Activated naive CD8-positive, alpha-beta T cell treated with anti-CD3 and anti-CD28 coated beads, Interleukin-2, amount 10 ng/mL, durations not matched to agents 7 days and 5 days (primary cell): Measurements from ENCODE around the gene ATP5MK. TPM values are rescaled to one million over a fixed set of nuclear protein-coding genes. Genes with fewer than 3 reads are reported as not detected.

Source experiments
- ATAC-seq: fragments of 150-1000 bp; cut with Tn5 transposase; one replicate; pipeline ENCODE4 v1.10.0; 2021; ENCODE audit warnings: low read depth, moderate library complexity
- POLR2A ChIA-PET: fragments of 350-600 bp; sonication (Branson Sonifier 250); formaldehyde crosslinking; loops from one replicate; lab custom pipeline; 2021; ENCODE audit warnings: antibody characterized with exemption; lab: Charles Lee
- DNase-seq: peaks from one replicate; pipeline ENCODE4 v3.0.0; 2021
- H3K27ac Mint-ChIP-seq: one replicate; pipeline ENCODE4 v1.8.0; 2022; ENCODE audit warnings: mild to moderate bottlenecking, mixed read lengths
- H3K27me3 Mint-ChIP-seq: one replicate; pipeline ENCODE4 v1.8.0; 2022; ENCODE audit warnings: mild to moderate bottlenecking, moderate library complexity, mixed read lengths
- H3K36me3 Mint-ChIP-seq: one replicate; pipeline ENCODE4 v1.8.0; 2021; ENCODE audit warnings: mild to moderate bottlenecking, mixed read lengths
- H3K4me1 Mint-ChIP-seq: one replicate; pipeline ENCODE4 v1.8.0; 2021; ENCODE audit warnings: mixed read lengths
- H3K4me3 Mint-ChIP-seq: one replicate; pipeline ENCODE4 v1.8.0; 2022; ENCODE audit warnings: mild to moderate bottlenecking, moderate library complexity, mixed read lengths
- H3K9me3 Mint-ChIP-seq: one replicate; pipeline ENCODE4 v1.8.0; 2021; ENCODE audit warnings: mixed read lengths
- total RNA-seq, 2 experiments: library from RNA; stranded (reverse); gene quantifications; one replicate each; pipeline ENCODE4 v1.2.3, GENCODE V29; 2021

The ATP5MK gene
- total RNA-seq, result 100 to 1,000 TPM; 264 to 291 TPM

- no peaks in the 10 kb centered on the region for H3K27me3 Mint-ChIP-seq
- DNase-seq (peak; percentile 88), ATAC-seq (peak; percentile 98)
- H3K9me3 Mint-ChIP-seq, result no peaks in the 10 kb centered on the region
- H3K4me3 Mint-ChIP-seq, result peak within 1 kb of the TSS; percentile 93
- POLR2A ChIA-PET, result interaction anchor here (0.7 to 3.2 kb wide), 12 partner anchors 9 to 157 kb away, joined by 3 to 27 read pairs (median 4); partner anchors contain the start of genes CALHM2, NEURL1 and TAF5
- H3K27ac Mint-ChIP-seq, result peak within 1 kb of the TSS; percentile 91
- peaks cover 45% of the 10 kb centered on the region for H3K4me1 Mint-ChIP-seq
- H3K36me3 Mint-ChIP-seq, result peaks cover 18% of the 10 kb centered on the region
Observed at GRCh38 chr10:103396067-103396788, at the start of gene ATP5MK, which contains the start of gene PDCD11. Gene ATP5MK, minus strand, starts transcription at chr10:103396475. Its CDS starts 4,018 bp downstream, at chr10:103392457. Gene PDCD11, plus strand, starts transcription at chr10:103396626. Its CDS starts 1,801 bp downstream, at chr10:103398427.

GRCh38 chr10:103445366-103445765, 49.1 kb upstream of the ATP5MK start:
- DNase-seq (no peak), ATAC-seq (no peak)
- Mint-ChIP-seq H3K27ac (peak overlapping the region; percentile 22), H3K4me3 (no peak overlapping the region), H3K9me3 (no peaks in the 10 kb centered on the region), H3K27me3 (no peaks in the 10 kb centered on the region), H3K36me3 (peaks cover 50% of the 10 kb centered on the region), H3K4me1 (peaks cover 33% of the 10 kb centered on the region)
- POLR2A ChIA-PET, result interaction anchor here (1.0 to 2.6 kb wide), 5 partner anchors 13 to 40 kb away, joined by 3 to 13 read pairs (median 4); no protein-coding TSS in a partner anchor

- POLR2A ChIA-PET, result interaction anchor here (0.6 to 2.6 kb wide), 4 partner anchors 12 to 799 kb away, joined by 3 to 13 read pairs (median 6); no protein-coding TSS in a partner anchor
- H3K4me3 Mint-ChIP-seq, result no peak overlapping the region
- ATAC-seq, result no peak
- H3K36me3 Mint-ChIP-seq, result peaks cover 49% of the 10 kb centered on the region
- no peaks in the 10 kb centered on the region for H3K9me3 Mint-ChIP-seq
- DNase-seq, result no peak
- peak overlapping the region; percentile 16 for H3K27ac Mint-ChIP-seq
- no peaks in the 10 kb centered on the region for H3K27me3 Mint-ChIP-seq
- peaks cover 25% of the 10 kb centered on the region for H3K4me1 Mint-ChIP-seq
Observed at GRCh38 chr10:103444478-103444877, 48.2 kb upstream of the ATP5MK start.

- Mint-ChIP-seq H3K4me1 (peaks cover 17% of the 10 kb centered on the region), H3K4me3 (no peak overlapping the region), H3K9me3 (no peaks in the 10 kb centered on the region), H3K36me3 (peaks cover 42% of the 10 kb centered on the region), H3K27ac (peak overlapping the region; percentile 41), H3K27me3 (no peaks in the 10 kb centered on the region)
- no peak for DNase-seq
- POLR2A ChIA-PET, result interaction anchor here (0.6 to 2.3 kb wide), 3 partner anchors 10 to 798 kb away, joined by 3 to 7 read pairs (median 4); no protein-coding TSS in a partner anchor
- ATAC-seq, result no peak
Observed at GRCh38 chr10:103443475-103444185, 47.4 kb upstream of the ATP5MK start.

GRCh38 chr10:103442031-103442461, 45.8 kb upstream of the ATP5MK start:
- Mint-ChIP-seq H3K36me3 (peaks cover 42% of the 10 kb centered on the region), H3K27ac (peak overlapping the region; percentile 51), H3K4me1 (peaks cover 8% of the 10 kb centered on the region), H3K27me3 (no peaks in the 10 kb centered on the region), H3K4me3 (no peak overlapping the region), H3K9me3 (no peaks in the 10 kb centered on the region)
- POLR2A ChIA-PET, result interaction anchor here (0.5 to 0.9 kb wide), 2 partner anchors 10 to 615 kb away, joined by 3 read pairs; partner anchors contain the start of gene CALHM2
- DNase-seq (no peak), ATAC-seq (no peak)

- ATAC-seq (no peak), DNase-seq (no peak)
- Mint-ChIP-seq H3K27ac (peak overlapping the region; percentile 51), H3K27me3 (no peaks in the 10 kb centered on the region), H3K36me3 (peaks cover 42% of the 10 kb centered on the region), H3K4me1 (peaks cover 7% of the 10 kb centered on the region), H3K9me3 (no peaks in the 10 kb centered on the region), H3K4me3 (no peak overlapping the region)
- POLR2A ChIA-PET, result interaction anchor here (0.9 kb wide), 1 partner anchor 11 kb away, joined by 3 read pairs; the partner anchor contains the start of gene CALHM2
Observed at GRCh38 chr10:103441611-103442010, 45.3 kb upstream of the ATP5MK start.

GRCh38 chr10:103441206-103441605, 44.9 kb upstream of the ATP5MK start:
- Mint-ChIP-seq H3K36me3 (peaks cover 40% of the 10 kb centered on the region), H3K27me3 (no peaks in the 10 kb centered on the region), H3K4me3 (no peak overlapping the region), H3K27ac (no peak overlapping the region), H3K4me1 (peaks cover 7% of the 10 kb centered on the region), H3K9me3 (no peaks in the 10 kb centered on the region)
- POLR2A ChIA-PET, result no interaction called here
- DNase-seq (no peak), ATAC-seq (no peak)

- DNase-seq, result no peak
- H3K4me3 Mint-ChIP-seq, result no peak overlapping the region
Observed at GRCh38 chr10:103440416-103440815, 44.1 kb upstream of the ATP5MK start.

GRCh38 chr10:103439776-103440175, 43.5 kb upstream of the ATP5MK start:
- ATAC-seq (no peak), DNase-seq (no peak)
- H3K36me3 Mint-ChIP-seq, result peaks cover 39% of the 10 kb centered on the region
- H3K9me3 Mint-ChIP-seq, result no peaks in the 10 kb centered on the region
- H3K27ac Mint-ChIP-seq, result peak overlapping the region; percentile 66
- POLR2A ChIA-PET, result interaction anchor here (1.0 kb wide), 1 partner anchor 31 kb away, joined by 3 read pairs; no protein-coding TSS in a partner anchor
- H3K4me3 Mint-ChIP-seq, result no peak overlapping the region
- no peaks in the 10 kb centered on the region for H3K27me3 Mint-ChIP-seq
- peaks cover 4% of the 10 kb centered on the region for H3K4me1 Mint-ChIP-seq

More at GRCh38 chr10:103440416-103440815, 44.1 kb upstream of the ATP5MK start:
- H3K27ac Mint-ChIP-seq, result peak overlapping the region; percentile 66
- POLR2A ChIA-PET, result no interaction called here
- peaks cover 37% of the 10 kb centered on the region for H3K36me3 Mint-ChIP-seq
- H3K27me3 Mint-ChIP-seq, result no peaks in the 10 kb centered on the region
- peaks cover 4% of the 10 kb centered on the region for H3K4me1 Mint-ChIP-seq
- ATAC-seq, result no peak
- no peaks in the 10 kb centered on the region for H3K9me3 Mint-ChIP-seq

GRCh38 chr10:103433858-103434257, 37.6 kb upstream of the ATP5MK start:
- no peak for DNase-seq
- ATAC-seq, result no peak
- H3K27ac Mint-ChIP-seq, result peak overlapping the region; percentile 42
- POLR2A ChIA-PET, result no interaction called here
- H3K9me3 Mint-ChIP-seq, result no peaks in the 10 kb centered on the region
- H3K36me3 Mint-ChIP-seq, result peaks cover 50% of the 10 kb centered on the region
- peaks cover 41% of the 10 kb centered on the region for H3K4me1 Mint-ChIP-seq
- H3K4me3 Mint-ChIP-seq, result no peak overlapping the region
- H3K27me3 Mint-ChIP-seq, result no peaks in the 10 kb centered on the region

GRCh38 chr10:103431902-103432301, 35.6 kb upstream of the ATP5MK start:
- Mint-ChIP-seq H3K4me1 (peaks cover 59% of the 10 kb centered on the region), H3K36me3 (peaks cover 57% of the 10 kb centered on the region), H3K27ac (peak overlapping the region; percentile 71), H3K9me3 (no peaks in the 10 kb centered on the region), H3K27me3 (no peaks in the 10 kb centered on the region), H3K4me3 (no peak overlapping the region)
- DNase-seq (no peak), ATAC-seq (no peak)
- POLR2A ChIA-PET, result interaction anchor here (0.8 to 2.2 kb wide), 2 partner anchors 13 to 18 kb away, joined by 3 to 8 read pairs; no protein-coding TSS in a partner anchor

GRCh38 chr10:103429647-103430046, 33.4 kb upstream of the ATP5MK start:
- Mint-ChIP-seq H3K27ac (peak overlapping the region; percentile 89), H3K9me3 (no peaks in the 10 kb centered on the region), H3K36me3 (peaks cover 57% of the 10 kb centered on the region), H3K4me1 (peaks cover 55% of the 10 kb centered on the region), H3K27me3 (no peaks in the 10 kb centered on the region), H3K4me3 (peak overlapping the region; percentile 75)
- ATAC-seq (peak; percentile 57), DNase-seq (no peak)
- POLR2A ChIA-PET, result interaction anchor here (1.4 kb wide), 1 partner anchor 22 kb away, joined by 5 read pairs; the partner anchor contains the start of gene CALHM2
